Measurements from ENCODE around the gene RNF44. TPM values are rescaled to one million over a fixed set of nuclear protein-coding genes. Genes with fewer than 3 reads are reported as not detected.
"Not testable (repeated sequence)": the region's sequence is repeated elsewhere in the genome, so short reads cannot be mapped to it uniquely, and the experiment has no call there.

RNF44 gene
- polyA plus RNA-seq, 1 donor from 2014 or later = 6.0 TPM

DNA sequence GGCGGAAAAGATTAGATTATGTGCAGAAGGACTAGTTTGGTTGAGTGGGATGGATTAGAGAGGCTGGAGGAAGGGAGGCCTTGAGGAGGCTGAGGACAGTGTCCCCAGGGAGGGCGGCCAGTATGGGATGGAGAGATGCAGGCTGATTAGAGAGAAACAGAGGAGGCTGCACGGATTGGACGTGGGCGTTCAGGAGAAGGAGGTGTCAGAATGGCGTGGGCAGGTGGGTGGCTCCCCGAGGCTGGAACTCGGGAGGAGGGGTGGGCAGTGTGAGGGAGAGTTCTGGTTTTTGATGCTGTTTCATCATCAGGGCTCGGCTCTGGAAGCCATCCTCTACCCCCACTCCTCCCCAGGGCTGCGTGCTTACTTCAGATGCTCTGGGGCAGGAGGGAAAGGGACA lies 25.0 kb upstream of the RNF44 start:
- H3K4me3 Mint-ChIP-seq = no peak overlapping the region
- peaks cover 2% of the 10 kb centered on the region for H3K36me3 Mint-ChIP-seq
- H3K27me3 Mint-ChIP-seq = peaks cover 20% of the 10 kb centered on the region
- H3K4me1 Mint-ChIP-seq = peaks cover 3 to 6% (median 6%) of the 10 kb centered on the region in 3 donors
- H3K27ac Mint-ChIP-seq = no peak overlapping the region
- H3K9me3 Mint-ChIP-seq = no peaks in the 10 kb centered on the region

DNA sequence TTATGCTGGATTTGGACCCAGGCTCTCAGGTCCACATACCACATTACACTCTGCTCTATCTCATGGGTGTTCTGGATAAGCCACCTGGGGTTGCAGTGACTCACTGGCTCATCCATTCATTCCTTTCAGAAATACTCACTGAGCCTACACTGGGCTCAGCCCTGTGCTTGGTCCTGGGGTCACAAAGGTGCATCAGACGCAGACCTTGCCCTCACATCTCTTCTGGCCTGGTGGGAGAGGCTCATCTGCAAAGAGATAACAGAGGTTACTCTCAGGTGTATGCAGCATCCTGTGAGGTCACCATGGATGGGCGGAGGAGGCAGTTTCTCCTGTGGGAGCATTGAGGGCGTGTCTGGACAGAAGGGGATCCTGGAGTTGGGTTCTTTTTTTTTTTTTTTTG lies 24.1 kb upstream of the RNF44 start:
- peak overlapping the region in 1 of 3 donors; percentile 46 for H3K27ac Mint-ChIP-seq

DNA sequence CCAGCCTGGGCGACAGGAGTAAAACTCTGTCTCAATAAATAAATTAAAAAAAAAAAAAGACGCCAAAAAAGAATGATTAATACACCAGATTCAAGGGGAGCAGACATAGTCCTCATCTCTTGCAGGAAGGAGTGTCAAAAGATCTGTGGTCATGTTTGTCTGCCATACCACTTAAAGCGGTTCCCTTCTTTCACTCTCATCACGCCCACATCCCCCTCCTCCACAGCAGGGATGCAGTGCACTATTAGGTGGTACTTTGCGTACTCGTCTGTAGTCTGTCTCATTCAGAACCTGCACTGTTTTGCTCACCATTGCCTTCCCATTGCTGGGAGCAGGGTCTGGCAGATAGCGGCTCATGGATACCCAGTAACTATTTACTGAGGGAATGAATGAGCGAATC lies 23.2 kb upstream of the RNF44 start:
- H3K27ac Mint-ChIP-seq = no peak overlapping the region
- no peaks in the 10 kb centered on the region for H3K9me3 Mint-ChIP-seq
- H3K4me3 Mint-ChIP-seq = no peak overlapping the region
- peaks cover 2% of the 10 kb centered on the region for H3K36me3 Mint-ChIP-seq
- H3K27me3 Mint-ChIP-seq = peaks cover 17% of the 10 kb centered on the region
- H3K4me1 Mint-ChIP-seq = peaks cover 4 to 6% (median 4%) of the 10 kb centered on the region in 3 donors

More for the DNA sequence above, 24.1 kb upstream of the RNF44 start:
- Mint-ChIP-seq H3K27me3 (peaks cover 18% of the 10 kb centered on the region), H3K4me3 (peak overlapping the region in 1 of 4 donors; percentile 57), H3K9me3 (no peaks in the 10 kb centered on the region), H3K4me1 (peaks cover 3 to 6% (median 6%) of the 10 kb centered on the region in 3 donors), H3K36me3 (peaks cover 2% of the 10 kb centered on the region)

DNA sequence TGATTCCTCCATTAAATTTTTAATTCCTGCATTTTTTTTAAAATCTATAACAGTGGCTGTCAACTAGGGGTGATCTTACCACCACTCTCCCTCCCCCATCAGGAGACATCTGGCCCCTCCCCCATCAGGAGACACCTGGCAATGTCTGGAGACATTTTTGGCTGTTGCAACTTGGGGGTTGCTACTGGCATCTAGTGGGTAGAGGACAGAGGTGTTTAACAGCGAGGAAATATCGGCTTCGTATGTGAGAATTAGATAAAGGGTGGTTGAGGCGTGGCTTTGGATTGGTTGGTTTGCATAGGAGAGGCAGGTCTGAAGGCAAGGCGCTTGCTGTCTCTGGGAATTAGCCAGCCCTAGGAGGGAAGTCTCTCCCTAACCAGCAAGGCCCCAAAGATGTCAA lies 22.5 kb upstream of the RNF44 start:
- no peaks in the 10 kb centered on the region for H3K9me3 Mint-ChIP-seq
- no peak overlapping the region for H3K27ac Mint-ChIP-seq
- H3K4me3 Mint-ChIP-seq = no peak overlapping the region
- H3K36me3 Mint-ChIP-seq = peaks cover 2% of the 10 kb centered on the region
- H3K27me3 Mint-ChIP-seq = peaks cover 16% of the 10 kb centered on the region
- peaks cover 4 to 11% (median 7%) of the 10 kb centered on the region in 3 donors for H3K4me1 Mint-ChIP-seq

DNA sequence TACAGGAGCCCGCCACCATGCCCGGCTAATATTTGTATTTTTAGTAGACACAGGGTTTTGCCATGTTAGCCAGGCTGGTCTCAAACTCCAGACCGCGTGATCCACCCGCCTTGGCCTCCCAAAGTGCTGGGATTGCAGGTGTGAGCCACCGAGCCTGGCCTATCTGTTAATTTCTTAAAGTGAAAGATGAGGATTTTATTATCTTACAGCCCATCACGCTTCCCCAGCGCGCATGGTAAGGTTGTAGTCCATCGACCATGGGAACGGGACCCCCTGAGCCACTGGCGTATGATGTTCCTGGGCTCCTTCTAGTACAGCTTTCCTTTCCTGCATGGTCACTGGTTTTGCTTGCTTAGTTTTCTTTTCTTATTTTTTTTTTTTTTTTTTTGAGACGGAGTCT lies 20.6 kb upstream of the RNF44 start:
- H3K4me3 Mint-ChIP-seq = no peak overlapping the region

DNA sequence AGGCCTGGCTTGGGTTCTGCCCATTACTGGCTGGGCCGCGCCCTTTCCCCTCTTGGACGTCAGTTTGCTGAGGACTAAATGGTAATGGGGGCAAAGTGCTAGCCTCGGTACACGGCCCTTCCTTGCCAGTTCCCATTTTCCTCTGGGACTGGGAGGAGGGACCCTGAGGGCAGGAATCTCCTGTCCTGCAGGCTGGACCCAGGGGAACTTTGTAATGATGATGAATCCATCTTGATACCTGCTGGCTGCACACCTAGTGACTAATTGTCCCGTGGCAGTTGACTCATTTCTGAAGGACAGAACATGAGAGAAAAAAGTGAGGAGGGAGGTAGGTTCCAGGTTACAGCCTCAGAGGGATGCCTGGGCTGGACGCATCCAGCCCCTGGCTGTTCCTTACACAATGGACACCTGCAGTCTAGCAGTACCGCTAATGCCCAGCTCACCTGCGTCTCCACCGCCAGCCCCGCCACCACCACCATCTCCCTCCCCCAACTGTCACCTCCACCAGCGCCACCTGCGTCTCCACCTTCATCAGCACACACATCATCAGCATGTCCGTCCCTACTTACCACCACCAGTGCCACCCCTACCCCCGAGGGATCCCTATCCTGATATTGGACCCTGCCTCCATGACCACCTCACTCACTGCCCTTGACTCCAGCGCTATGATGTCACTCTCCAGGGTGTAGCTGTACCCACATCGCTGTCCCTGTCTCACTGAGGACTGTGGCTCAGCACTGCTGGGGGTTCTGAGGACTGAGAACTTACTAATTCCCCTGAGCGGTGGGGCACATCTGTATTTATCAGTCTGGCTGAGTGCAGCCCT lies 16.3 kb upstream of the RNF44 start:
- Mint-ChIP-seq H3K27me3 (peaks cover 4% of the 10 kb centered on the region), H3K4me1 (peaks cover 10 to 19% (median 11%) of the 10 kb centered on the region in 3 donors), H3K36me3 (no peaks in the 10 kb centered on the region), H3K27ac (peak overlapping the region in 1 of 3 donors; percentile 82), H3K9me3 (no peaks in the 10 kb centered on the region), H3K4me3 (no peak overlapping the region)

More for the DNA sequence above, 20.6 kb upstream of the RNF44 start:
- Mint-ChIP-seq H3K27me3 (peaks cover 11% of the 10 kb centered on the region), H3K9me3 (no peaks in the 10 kb centered on the region), H3K4me1 (peaks cover 6 to 12% (median 12%) of the 10 kb centered on the region in 3 donors), H3K27ac (no peak overlapping the region), H3K36me3 (peaks cover 2% of the 10 kb centered on the region)

DNA sequence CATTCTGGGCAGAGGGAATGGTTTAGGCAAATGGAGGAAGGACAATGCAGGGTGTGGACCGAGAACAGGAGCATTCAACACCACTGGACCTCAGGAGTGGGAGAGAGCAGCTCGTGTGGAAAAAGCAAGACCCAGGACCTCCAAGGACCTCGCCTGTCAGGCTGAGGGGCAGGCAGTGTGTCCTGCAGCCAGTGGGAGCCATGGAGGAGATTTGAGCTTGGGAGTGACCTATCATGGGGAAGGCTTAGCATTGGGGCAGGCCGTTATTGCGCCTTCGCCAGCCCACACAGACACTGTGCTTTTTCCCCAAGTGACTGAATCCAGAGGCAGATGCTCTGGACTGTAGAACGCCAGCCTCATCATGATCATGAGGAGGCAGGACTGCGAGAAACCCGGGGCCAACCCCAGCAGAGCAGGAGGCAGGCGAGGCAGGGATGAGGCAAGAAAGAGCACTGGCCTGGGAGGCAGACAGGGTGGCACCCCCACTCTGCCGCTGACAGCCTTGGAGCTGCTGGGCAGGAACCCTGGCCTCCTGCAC lies 15.2 kb upstream of the RNF44 start:
- no peaks in the 10 kb centered on the region for H3K36me3 Mint-ChIP-seq
- peaks cover 10 to 22% (median 11%) of the 10 kb centered on the region in 3 donors for H3K4me1 Mint-ChIP-seq
- H3K9me3 Mint-ChIP-seq = no peaks in the 10 kb centered on the region
- H3K27me3 Mint-ChIP-seq = peaks cover 4% of the 10 kb centered on the region
- peak overlapping the region in 1 of 4 donors; percentile 65 for H3K4me3 Mint-ChIP-seq
- H3K27ac Mint-ChIP-seq = peak overlapping the region in 1 of 3 donors; percentile 74

DNA sequence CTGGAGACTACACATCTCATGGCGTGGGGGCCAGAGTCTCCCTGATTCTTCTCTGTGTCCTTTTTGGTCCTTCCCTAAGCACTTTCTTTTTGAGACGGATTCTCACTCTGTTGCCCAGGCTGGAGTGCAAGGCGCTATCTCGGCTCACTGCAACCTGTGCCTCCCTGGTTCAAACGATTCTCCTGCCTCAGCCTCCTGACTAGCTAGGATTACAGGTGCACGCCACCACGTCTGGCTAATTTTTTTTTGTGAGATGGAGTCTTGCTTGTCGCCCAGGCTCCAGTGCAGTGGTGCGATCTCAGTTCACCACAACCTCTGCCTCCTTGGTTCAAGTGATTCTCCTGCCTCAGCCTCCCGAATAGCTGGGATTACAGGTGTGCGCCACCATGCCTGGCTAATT lies 13.7 kb upstream of the RNF44 start:
- Mint-ChIP-seq H3K27ac (peak overlapping the region in 1 of 3 donors; percentile 39), H3K4me3 (peak overlapping the region; percentile 40 to 82 (median 64)), H3K4me1 (peaks cover 11 to 24% (median 13%) of the 10 kb centered on the region in 3 donors)
- H3K9me3 Mint-ChIP-seq, H3K27me3 Mint-ChIP-seq, H3K36me3 Mint-ChIP-seq: not testable (repeated sequence)

DNA sequence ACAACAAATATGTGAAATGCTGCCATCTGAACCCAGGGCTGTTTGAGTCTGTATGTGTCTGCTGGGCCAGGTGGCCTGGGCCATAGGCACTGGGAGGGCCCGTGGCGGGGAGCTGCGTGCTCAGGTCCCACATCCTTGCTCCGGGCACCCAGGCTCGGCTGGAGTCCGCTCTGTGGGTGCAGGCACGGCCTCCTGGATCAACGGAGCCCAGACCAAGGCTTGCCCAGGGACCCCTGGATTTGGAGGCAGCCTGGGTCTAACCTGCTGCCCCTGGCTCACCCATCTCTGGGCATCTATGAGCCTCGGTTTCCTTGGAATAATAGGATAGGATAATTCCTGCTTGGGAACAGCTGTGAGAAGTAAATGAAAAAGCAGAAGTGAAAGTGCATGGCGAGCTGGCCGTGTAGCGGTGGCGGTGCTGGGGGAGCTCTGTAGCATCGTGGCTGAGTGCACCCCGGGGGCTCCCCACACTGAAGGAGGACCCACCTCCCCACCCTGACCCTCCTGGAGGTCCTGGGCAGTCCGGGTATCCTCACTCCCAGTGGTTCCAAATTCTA lies 13.2 kb upstream of the RNF44 start:
- peak overlapping the region in 2 of 3 donors; percentile 39 to 73 for H3K27ac Mint-ChIP-seq

DNA sequence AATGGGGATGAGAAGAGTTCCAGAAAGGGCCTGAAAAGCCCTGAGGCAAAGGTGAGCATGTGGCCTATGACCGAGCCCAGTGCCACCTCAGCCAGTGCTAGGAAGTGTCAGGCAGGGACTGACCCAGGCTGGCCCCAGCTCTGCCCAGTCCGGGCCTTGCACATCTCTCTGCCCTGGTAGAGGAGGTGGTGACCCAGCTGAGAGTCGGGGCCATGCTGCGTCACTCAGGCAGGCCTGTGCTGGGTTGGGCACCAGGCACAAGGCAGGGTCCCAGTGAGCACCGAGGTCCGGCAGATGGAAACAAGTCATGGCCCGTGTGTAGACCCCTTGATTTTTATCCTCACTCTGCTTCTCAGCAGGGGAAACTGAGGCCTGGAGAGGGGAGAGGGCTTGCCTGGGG lies 12.7 kb upstream of the RNF44 start:
- peaks cover 8 to 21% (median 15%) of the 10 kb centered on the region in 3 donors for H3K4me1 Mint-ChIP-seq
- H3K9me3 Mint-ChIP-seq = no peaks in the 10 kb centered on the region
- peaks cover 2% of the 10 kb centered on the region for H3K27me3 Mint-ChIP-seq
- H3K36me3 Mint-ChIP-seq = no peaks in the 10 kb centered on the region
- peak overlapping the region in 1 of 3 donors; percentile 23 for H3K27ac Mint-ChIP-seq
- H3K4me3 Mint-ChIP-seq = no peak overlapping the region

More for the DNA sequence above, 13.2 kb upstream of the RNF44 start:
- Mint-ChIP-seq H3K36me3 (no peaks in the 10 kb centered on the region), H3K4me3 (peak overlapping the region; percentile 40 to 72 (median 51)), H3K9me3 (no peaks in the 10 kb centered on the region), H3K4me1 (peaks cover 11 to 23% (median 13%) of the 10 kb centered on the region in 3 donors), H3K27me3 (peaks cover 3% of the 10 kb centered on the region)

DNA sequence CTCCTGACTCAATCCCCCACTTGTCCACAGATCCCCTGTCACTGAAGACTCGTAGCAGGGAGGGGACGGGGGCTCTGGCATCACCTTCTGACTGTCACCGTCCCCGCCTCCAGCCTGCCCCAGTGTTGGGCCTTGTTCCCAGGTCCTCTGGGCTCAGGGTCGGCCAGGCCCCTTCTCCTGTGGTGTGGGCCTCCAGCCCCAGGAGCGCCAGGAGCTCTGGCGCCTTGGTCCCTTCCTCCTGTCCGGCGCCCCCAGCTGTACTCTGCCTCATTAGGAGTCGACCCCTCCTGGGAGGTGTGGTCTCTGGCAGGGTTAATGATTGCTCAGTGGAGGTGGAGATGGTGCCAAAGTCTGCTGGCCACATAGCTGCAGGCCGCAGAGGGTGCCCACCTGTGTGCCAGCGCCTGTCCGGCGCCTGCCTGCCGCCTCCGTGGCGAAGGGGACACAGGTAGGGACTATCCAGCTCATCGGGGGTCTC lies 11.8 kb upstream of the RNF44 start, which contains the start of gene CDHR2:
Gene CDHR2 (plus strand): TSS at position 376 of the 478 bp plus-strand sequence. CDS start 16,011 bp downstream, outside the sequence.
- peaks cover 2% of the 10 kb centered on the region for H3K27me3 Mint-ChIP-seq
- H3K4me3 Mint-ChIP-seq = peak within 1 kb of the TSS in 1 of 4 donors; percentile 47
- peaks cover 6 to 23% (median 18%) of the 10 kb centered on the region in 3 donors for H3K4me1 Mint-ChIP-seq
- H3K36me3 Mint-ChIP-seq = no peaks in the 10 kb centered on the region
- no peaks in the 10 kb centered on the region for H3K9me3 Mint-ChIP-seq
- peak within 1 kb of the TSS in 2 of 3 donors; percentile 23 to 39 for H3K27ac Mint-ChIP-seq

DNA sequence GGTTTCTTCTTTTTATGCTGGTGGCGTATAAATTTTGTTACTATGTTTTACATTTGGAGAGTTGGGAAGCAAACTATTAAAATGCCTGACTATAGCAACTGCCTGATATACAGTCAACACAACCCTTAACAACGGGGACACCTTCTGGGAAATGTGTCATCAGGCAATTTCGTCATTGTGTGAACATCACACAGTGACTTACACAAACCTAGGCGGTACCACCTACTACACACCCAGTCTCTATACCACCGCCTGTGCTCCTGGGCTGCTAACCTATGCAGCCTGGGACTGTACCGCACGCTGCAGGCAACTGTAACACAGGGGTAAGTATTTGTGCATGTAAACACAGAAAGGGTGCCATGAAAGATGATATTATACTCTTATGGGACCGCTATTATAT lies 10.6 kb upstream of the RNF44 start:
- peaks cover 10 to 22% (median 20%) of the 10 kb centered on the region in 3 donors for H3K4me1 Mint-ChIP-seq
- no peaks in the 10 kb centered on the region for H3K36me3 Mint-ChIP-seq
- peaks cover 2% of the 10 kb centered on the region for H3K27me3 Mint-ChIP-seq
- no peaks in the 10 kb centered on the region for H3K9me3 Mint-ChIP-seq
- H3K27ac Mint-ChIP-seq = peak overlapping the region in 1 of 3 donors; percentile 63
- H3K4me3 Mint-ChIP-seq = peak overlapping the region in 1 of 4 donors; percentile 21

DNA sequence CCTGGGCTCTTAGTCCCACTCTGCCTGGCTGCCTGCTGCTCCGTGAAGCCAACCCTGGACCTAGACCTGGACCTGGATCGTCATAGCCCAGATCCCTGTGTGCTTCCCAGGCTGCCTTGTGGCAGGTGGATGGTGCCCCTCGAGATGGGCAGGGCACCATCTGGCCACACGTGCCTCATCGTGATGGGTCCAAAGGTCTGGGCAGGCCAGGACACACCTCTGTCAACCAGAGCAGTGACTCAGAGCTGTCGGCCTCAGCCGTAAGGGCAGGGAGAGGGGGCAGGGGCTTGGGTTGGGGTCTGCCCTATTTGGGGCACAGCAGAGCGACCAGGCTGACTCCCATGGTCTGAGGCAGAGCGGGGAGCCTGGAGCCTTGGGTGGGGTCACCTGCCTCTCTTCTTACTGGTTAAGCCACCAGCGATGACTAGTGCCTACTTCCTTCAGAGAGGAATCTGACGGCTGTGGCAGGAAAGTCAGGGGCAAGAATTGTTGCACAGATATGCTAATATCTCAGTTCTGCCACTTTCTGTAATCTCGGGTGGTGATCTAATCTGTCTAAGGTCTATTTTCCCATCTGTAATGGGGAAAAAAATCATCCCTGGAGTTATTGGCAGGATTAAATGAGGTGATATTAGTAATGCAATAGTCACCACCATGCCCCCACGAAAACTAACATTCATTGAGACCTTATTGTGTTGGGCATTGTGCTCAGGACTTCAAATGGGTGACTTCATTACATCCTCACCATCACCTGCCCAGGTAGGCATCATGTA lies 8.7 kb upstream of the RNF44 start:
- peaks cover 23 to 35% (median 29%) of the 10 kb centered on the region in 3 donors for H3K4me1 Mint-ChIP-seq
- H3K9me3 Mint-ChIP-seq = no peaks in the 10 kb centered on the region
- H3K4me3 Mint-ChIP-seq = no peak overlapping the region
- H3K27ac Mint-ChIP-seq = peak overlapping the region in 1 of 3 donors; percentile 99
- no peaks in the 10 kb centered on the region for H3K36me3 Mint-ChIP-seq
- no peaks in the 10 kb centered on the region for H3K27me3 Mint-ChIP-seq

DNA sequence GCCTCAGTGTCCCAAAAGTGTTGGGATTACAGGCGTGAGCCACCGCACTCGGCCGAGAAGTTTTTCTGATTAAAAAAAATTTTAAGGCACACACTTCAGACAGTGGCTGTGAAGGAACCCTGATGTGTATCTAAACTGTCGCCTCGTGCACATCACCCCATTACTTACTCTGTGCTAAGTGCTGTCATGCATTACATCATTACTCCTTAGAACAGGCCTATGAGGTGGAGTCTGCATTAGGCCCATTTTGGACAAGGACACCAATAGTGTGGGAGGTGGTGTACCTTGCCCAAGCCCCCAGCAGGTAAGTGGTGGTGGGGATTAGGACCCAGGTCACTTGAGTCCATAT lies 8.2 kb upstream of the RNF44 start:
- Mint-ChIP-seq H3K27me3 (no peaks in the 10 kb centered on the region), H3K36me3 (no peaks in the 10 kb centered on the region), H3K9me3 (no peaks in the 10 kb centered on the region), H3K4me3 (peak overlapping the region in 1 of 4 donors; percentile 99), H3K27ac (peak overlapping the region in 2 of 3 donors; percentile 76 to 99), H3K4me1 (peaks cover 20 to 35% (median 26%) of the 10 kb centered on the region in 3 donors)

Measured in IgD-negative memory B cell (primary cell).